HepG2 (cell line): ENCODE data around the gene ZFP62. TPM values are rescaled to one million over a fixed set of nuclear protein-coding genes. Genes with fewer than 3 reads are reported as not detected.
A peak's percentile ranks its signal among the peaks of the same experiment; 100 is the strongest.

Experiments
- AFF4 ChIP-seq: sonication (generic); formaldehyde crosslinking; IDR thresholded peaks from 2 replicates; pipeline ENCODE4 v1.4.0; 2020; ENCODE audit warnings: missing genetic modification reagents
- BCL3 ChIP-seq: sonication (generic); formaldehyde crosslinking; IDR thresholded peaks from 2 replicates; pipeline ENCODE4 v1.5.1; 2020; ENCODE audit warnings: mild to moderate bottlenecking, missing genetic modification reagents, moderate library complexity
- BCLAF1 ChIP-seq: fragments of 450-650 bp; IDR thresholded peaks from 2 replicates; pipeline ENCODE4 v1.6.1; 2017; ENCODE audit warnings: mild to moderate bottlenecking
- BHLHE40 ChIP-seq: IDR thresholded peaks from 2 replicates; pipeline ENCODE4 v1.6.1; 2011; ENCODE audit warnings: low read length, improper control_type of control experiment
- CBX2 ChIP-seq, 2 experiments: fragments of 200-600 bp in 1 of 2; sonication (generic); formaldehyde crosslinking in 1 of 2; IDR thresholded peaks; 2 replicates each; pipeline versions ENCODE4 v1.7.0 to v1.8.1; 2018 to 2022; ENCODE audit warnings: low read depth in 2 of 2, low read length in 1 of 2, mild to moderate bottlenecking in 1 of 2, missing genetic modification reagents in 1 of 2
- KLF15 ChIP-seq: sonication (generic); formaldehyde crosslinking; IDR thresholded peaks from 2 replicates; pipeline ENCODE4 v1.8.1; 2023; ENCODE audit warnings: borderline replicate concordance, mild to moderate bottlenecking, inconsistent platforms, missing genetic modification reagents, mixed read lengths
- MTF2 ChIP-seq: sonication (generic); formaldehyde crosslinking; IDR thresholded peaks from 2 replicates; pipeline ENCODE4 v1.5.0; 2020; ENCODE audit warnings: missing genetic modification reagents, borderline replicate concordance
- SNAPC2 ChIP-seq: sonication (generic); formaldehyde crosslinking; IDR thresholded peaks from 2 replicates; pipeline ENCODE4 v1.8.1; 2022; ENCODE audit warnings: mild to moderate bottlenecking, missing genetic modification reagents
- SNRNP70 ChIP-seq: fragments of 200-400 bp; formaldehyde crosslinking; IDR thresholded peaks from 2 replicates; pipeline ENCODE4 v1.6.1; 2017; ENCODE audit warnings: mild to moderate bottlenecking, low read depth, low read length, moderate library complexity
- ZBTB44 ChIP-seq: sonication (generic); formaldehyde crosslinking; IDR thresholded peaks from 2 replicates; pipeline ENCODE4 v1.4.0; 2020; ENCODE audit warnings: missing genetic modification reagents
- ZNF614 ChIP-seq: IDR thresholded peaks from 2 replicates; pipeline ENCODE4 v1.6.1; 2018; ENCODE audit warnings: missing biosample characterization, missing genetic modification reagents, inconsistent platforms, borderline replicate concordance
- ZNF83 ChIP-seq: sonication (generic); formaldehyde crosslinking; IDR thresholded peaks from 2 replicates; pipeline ENCODE4 v1.4.0; 2020; ENCODE audit warnings: missing genetic modification reagents, mild to moderate bottlenecking, borderline replicate concordance
- polyA plus RNA-seq, 8 experiments: library from polyadenylated mRNA; depleted of rRNA in 3 of 8; stranded (reverse) in 7 of 8; unstranded in 1 of 8; fragments of >200 nt; fragmentation: Illumina TruSeq in 4 of 8; extraction: Trizol in 4 of 8; gene quantifications; 2 replicates each; pipeline versions ENCODE4 v1.2.1 to v1.2.3, GENCODE V29; 2011 to 2016; ENCODE audit warnings: low read depth in 4 of 8, missing spikeins in 1 of 8, mixed read lengths in 1 of 8; ENCODE audit not compliant: insufficient read depth in 1 of 8
- total RNA-seq, 5 experiments: library from RNA; depleted of rRNA; stranded (reverse); fragments of >200 nt; fragmentation: Illumina TruSeq; extraction: Trizol; gene quantifications; 2 replicates each; pipeline ENCODE4 v1.2.3, GENCODE V29; 2016; ENCODE audit warnings: low read depth in 1 of 5
- TF ChIP-seq, protein P1 (sequence below): sonication (generic); formaldehyde crosslinking; conservative IDR thresholded peaks from 2 replicates; pipeline ENCODE4 v1.4.0; 2020; ENCODE audit warnings: mild to moderate bottlenecking, missing genetic modification reagents, moderate library complexity

The ZFP62 gene
- total and polyA plus RNA-seq, 2 of the 13 experiments (the other 11 are each of a cell fraction or from before 2014, with no cell fraction given), result 8.2 to 19.4 TPM

- TF ChIP-seq BCLAF1 (no peak), BCL3 (CRISPR knock-in tag) (peak; percentile 76; the same call in 1 of the 2 replicates), AFF4 (no peak), CBX2 (IDR thresholded peaks at IDR 0.05; ENCODE audit: low read depth, low read length) (no peak), CBX2 (CRISPR knock-in tag; IDR thresholded peaks at IDR 0.05; ENCODE audit: low read depth) (no peak), KLF15 (CRISPR knock-in tag) (no peak), ZBTB44 (CRISPR knock-in tag) (no peak), SNRNP70 (no peak), MTF2 (CRISPR knock-in tag) (0 out of 2 replicates have a peak, but pooled peaks have one; percentile 61), ZNF83 (CRISPR knock-in tag) (no peak), BHLHE40 (no peak), SNAPC2 (CRISPR knock-in tag) (peak; percentile 89; the same call in 1 of the 2 replicates), ZNF614 (peak; percentile 59; the same call in 1 of the 2 replicates)
- TF ChIP-seq, protein P1, sequence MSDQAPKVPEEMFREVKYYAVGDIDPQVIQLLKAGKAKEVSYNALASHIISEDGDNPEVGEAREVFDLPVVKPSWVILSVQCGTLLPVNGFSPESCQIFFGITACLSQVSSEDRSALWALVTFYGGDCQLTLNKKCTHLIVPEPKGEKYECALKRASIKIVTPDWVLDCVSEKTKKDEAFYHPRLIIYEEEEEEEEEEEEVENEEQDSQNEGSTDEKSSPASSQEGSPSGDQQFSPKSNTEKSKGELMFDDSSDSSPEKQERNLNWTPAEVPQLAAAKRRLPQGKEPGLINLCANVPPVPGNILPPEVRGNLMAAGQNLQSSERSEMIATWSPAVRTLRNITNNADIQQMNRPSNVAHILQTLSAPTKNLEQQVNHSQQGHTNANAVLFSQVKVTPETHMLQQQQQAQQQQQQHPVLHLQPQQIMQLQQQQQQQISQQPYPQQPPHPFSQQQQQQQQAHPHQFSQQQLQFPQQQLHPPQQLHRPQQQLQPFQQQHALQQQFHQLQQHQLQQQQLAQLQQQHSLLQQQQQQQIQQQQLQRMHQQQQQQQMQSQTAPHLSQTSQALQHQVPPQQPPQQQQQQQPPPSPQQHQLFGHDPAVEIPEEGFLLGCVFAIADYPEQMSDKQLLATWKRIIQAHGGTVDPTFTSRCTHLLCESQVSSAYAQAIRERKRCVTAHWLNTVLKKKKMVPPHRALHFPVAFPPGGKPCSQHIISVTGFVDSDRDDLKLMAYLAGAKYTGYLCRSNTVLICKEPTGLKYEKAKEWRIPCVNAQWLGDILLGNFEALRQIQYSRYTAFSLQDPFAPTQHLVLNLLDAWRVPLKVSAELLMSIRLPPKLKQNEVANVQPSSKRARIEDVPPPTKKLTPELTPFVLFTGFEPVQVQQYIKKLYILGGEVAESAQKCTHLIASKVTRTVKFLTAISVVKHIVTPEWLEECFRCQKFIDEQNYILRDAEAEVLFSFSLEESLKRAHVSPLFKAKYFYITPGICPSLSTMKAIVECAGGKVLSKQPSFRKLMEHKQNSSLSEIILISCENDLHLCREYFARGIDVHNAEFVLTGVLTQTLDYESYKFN (CRISPR knock-in tag), result peak; percentile 60
Observed at GRCh38 chr5:180860887-180861822, at the start of gene ZFP62 (continued).
